SIG-M5 (cell line): ENCODE results near the gene HDDC2.

Experiments used
- DNase-seq: peaks from one replicate; lab custom pipeline; 2025; lab: John Stamatoyannopoulos, UW

HDDC2 gene

DNA sequence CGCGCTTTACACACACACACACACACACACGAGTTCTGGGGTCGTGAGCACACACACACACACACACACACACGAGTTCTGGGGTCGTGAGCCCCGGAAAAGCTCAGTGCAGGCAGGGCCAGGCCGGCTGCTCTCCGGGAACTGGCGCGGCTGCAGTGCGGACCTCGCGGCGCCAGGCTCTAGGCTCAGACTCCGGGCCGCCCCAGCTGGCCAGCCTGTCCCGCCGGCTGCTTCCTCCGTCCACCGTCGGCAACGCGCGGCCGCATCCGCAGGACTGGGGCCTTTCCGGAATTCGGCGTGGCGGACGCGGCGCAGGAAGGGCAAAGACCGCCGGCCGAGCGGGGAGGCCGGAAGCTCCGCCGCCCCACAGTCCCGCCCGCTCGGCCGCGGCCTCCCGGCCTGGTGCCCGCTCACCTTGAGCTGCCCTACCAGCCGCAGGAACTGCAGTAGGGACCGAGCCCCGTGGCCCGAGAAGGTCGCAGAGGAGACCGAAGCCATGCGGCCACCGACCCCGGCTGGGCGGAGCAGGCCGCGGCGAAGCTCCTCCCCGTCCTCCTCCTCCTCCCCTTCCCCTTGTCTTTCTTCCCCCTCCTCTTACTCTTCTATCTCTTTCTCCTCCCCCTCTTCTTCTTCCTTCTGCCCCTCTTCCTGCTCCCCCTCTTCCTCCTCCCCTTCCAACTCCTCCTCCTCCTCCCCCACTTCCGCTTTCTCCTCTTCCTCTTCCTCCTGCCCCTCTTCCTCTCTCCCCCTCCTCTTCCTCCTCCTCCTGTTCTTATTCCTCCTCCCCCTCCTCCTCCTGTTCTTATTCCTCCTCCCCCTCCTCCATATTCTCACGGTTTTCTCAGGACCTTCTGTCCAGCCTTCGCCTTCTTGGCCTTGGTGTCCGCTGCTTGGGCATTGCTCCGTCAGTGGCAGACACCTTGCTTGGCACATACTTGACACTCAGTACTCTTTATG is at the start of gene HDDC2:
TSS of gene HDDC2 (minus strand) at position 533 of the 957 bp plus-strand sequence. CDS start at position 498, 35 bp downstream.
- DNase-seq, result no peak

GRCh38 chr6:125346926-125347563 is 45.3 kb upstream of the HDDC2 start:
- DNase-seq, result peak; percentile 3

GRCh38 chr6:125346201-125346925 is 44.6 kb upstream of the HDDC2 start:
- no peak for DNase-seq

GRCh38 chr6:125341460-125341859 is 39.7 kb upstream of the HDDC2 start:
- no peak for DNase-seq

DNA sequence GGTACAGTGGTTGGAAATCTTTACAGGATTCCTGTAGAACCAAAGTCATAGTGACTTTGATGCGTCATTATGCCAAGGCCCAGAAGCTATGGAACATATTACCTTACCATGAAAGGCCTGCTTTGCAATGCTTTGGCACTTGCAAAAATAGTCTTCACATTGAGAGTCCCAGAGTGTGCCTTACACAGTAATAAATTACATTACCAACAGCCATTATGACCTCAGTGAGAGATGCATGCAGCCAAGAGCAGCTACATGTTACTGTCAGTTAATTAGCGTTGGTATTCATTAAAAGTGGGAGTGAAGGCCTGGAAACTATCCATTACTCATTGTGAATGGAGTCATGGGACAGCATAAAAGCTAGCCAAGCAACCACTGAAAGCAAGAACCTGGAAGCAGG is 39.2 kb upstream of the HDDC2 start:
- DNase-seq, result no peak

DNA sequence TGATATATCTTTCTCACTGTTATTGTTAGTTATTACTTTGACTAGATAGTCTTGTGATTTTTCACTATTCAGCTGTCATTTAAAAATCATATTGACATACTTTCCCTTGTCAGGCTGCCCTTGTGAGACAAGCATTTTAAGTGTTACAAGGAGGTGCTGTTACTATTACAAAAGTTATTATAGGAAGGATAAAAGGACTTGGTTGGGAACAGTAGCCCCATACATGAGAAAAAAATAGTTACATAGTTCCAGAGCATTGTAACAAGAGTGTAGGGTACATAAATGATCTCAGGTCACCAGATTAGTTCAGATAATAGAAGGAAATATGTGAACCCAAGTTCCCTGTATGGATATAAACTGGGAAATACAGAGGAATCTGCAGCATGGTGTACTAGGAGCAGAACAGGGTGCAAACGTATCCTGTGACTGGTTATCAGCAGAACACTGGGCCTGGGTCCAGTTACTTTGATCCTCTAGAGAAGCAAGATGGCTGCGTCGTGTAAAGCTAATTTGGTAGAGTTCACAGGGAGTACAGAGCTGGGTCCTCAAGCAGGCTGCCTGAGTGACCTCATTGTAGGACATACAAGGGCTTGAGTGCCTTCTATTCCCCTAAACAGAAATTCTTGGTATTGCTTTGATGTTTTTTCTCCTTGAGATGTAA is 38.5 kb upstream of the HDDC2 start:
- no peak for DNase-seq

DNA sequence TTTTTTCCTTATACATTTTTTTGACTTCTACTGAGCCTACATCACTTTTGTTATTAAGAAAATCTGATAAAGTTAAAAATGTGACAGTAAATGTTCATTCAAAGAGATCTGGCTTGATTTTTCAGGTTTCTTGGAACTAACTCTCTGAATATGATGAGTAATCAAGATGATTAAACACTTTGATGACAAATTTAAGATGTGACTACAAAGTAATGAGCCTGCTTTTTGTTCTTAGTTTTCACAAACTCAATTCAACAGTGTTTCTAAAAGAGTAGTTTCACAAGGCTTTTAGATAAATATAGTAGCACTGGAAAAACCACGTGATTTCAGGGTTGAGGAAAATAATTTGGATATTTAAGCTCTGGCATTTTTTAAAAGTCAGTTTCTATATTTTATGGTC is 37.9 kb upstream of the HDDC2 start:
- no peak for DNase-seq

- no peak for DNase-seq
Measured at GRCh38 chr6:125338381-125338780, 36.6 kb upstream of the HDDC2 start.

DNA sequence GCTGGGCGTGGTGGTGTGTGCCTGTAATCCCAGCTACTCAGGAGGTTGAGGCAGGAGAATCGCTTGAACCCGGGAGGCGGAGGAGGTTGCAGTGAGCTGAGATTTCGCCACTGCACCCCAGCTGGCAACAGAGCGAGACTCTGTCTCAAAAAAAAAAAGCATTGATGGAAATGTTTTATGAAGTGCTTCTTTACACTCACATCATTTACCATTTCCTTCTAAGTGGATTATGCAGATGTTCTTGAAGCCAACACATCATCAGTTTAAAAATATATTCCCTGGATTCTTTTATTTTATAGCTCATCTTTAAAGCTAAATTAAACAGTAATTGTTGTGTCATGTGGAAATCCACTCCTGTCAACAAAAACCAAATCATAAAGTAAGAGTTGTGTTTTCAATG is 35.9 kb upstream of the HDDC2 start:
- no peak for DNase-seq

GRCh38 chr6:125332664-125333063 is 30.9 kb upstream of the HDDC2 start:
- DNase-seq, result no peak

DNA sequence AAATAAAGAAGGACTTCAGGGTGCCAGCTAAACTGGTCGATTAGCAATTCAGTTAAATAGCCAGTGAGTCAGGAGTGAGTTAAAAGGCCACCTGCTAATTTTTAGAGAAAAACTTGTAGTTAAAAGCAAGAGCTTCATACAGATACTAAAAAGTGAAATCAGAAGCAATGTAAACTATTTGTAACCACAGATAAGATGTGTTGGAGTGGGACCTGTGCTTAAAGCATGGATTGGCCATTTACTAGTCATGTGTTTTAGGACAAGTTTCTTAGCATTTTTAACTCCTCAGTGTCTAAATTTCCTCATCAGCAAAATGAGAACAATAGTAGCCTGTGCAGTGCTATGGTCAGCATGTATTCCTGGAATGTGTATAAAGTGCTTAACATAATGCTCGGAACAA is 23.8 kb upstream of the HDDC2 start:
- DNase-seq, result no peak

DNA sequence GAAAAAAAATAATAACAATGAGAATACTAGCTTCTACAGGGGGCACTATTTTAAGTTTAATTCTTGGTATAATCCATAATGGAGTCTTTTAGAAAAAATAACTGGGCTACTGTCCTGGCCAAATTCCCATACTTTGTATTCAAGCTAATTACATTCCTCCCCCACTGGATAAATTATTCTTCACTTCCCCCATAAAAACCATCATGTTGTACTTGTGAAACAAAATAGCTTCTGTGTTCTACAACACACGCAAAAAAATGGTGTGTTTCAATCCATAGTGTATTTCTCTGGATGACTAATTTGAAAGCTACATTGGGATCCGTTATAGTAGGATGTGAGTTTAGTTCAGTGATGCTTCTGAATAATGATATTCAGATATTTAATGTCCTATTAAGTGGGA is 21.6 kb upstream of the HDDC2 start:
- DNase-seq, result no peak

DNA sequence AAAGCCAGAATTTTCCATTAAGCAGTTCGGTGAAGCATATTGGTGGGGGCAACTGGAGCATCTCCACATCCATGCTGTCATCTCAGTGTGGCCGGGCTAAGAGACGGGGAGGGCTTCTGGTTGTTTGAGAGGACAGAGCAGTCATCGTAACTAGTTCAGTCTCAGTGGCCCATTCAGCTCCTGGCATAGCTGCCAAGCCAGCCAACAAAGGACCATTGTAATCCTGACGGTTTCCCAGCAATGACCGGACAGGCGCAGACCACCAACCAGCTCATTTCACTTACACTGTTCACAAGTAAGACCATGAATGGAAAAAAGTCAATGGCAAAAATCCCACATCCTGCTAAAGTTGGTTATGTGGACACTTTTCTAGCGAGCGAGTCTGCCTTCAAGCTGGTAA is 14.9 kb upstream of the HDDC2 start:
- DNase-seq, result no peak

DNA sequence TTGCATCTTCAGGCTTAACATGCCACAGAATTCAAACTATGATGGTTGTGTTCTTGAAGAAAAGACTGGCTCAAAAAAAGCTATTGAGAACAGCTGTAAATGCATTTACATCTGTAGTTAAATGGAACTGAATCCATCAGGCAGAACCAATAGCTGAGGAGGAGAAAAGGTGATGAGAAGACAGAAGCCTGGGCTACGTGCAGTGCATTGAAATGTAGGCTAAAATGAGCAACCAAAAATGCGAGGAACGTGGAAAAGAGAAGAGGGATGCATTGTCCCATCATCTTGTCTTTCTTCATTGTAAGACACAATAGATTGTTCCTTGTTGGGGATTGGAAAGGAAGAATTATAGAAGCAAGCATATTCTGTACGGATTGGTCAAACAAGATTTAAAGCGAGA is 13.8 kb upstream of the HDDC2 start:
- no peak for DNase-seq

- DNase-seq, result no peak
Measured at GRCh38 chr6:125314009-125314581, 12.3 kb upstream of the HDDC2 start.

GRCh38 chr6:125312950-125313349 is 11.2 kb upstream of the HDDC2 start:
- DNase-seq, result no peak

DNA sequence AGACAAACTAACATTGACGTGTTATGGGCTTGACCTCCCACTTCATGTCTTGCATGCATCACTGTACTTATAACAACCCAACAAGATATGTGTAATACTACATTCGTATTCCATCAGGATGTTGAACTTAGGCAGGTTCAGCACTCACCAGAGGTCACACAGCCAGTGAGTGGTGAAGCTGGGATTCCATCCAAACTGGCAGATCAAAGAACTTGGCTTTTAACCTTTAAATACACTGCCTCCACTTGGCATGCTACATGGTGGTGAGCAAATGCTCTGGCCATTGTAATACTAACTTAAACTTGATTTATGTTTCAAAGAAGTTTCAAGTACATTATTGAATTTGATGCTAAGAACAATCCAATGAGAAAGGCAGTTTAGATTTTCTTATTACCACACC is 10.7 kb upstream of the HDDC2 start:
- no peak for DNase-seq

DNA sequence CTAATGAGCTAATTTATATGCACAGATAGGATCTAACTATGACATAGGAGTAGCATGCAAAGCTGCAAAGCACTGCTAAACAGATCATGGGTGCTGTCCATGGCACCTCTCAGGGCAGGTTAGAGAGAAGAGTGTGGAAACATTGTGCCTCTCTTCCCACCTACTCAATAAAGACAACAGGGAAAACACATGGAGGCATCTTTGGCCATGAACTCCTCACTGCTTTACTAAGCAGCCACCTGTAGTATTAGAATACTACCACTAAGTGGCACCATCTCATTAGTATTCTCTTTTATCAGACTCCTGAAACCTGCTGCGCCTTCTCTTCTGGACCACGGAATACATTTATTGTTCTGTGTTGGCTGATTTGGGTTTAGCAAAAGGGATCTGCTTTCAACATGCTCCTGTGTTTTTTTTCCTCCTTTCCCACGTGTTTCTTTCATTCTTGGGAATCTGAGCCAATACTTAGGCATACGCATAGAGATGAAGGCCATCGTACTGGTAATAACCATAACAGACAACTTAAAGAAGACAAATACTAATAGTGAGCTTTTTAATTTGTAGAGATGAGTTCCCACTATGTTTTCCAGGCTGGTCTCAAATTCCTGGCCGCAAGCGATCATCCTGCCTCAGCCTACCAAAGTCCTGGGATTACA is 9.4 kb upstream of the HDDC2 start:
- DNase-seq, result no peak

- DNase-seq, result no peak
Measured at GRCh38 chr6:125307964-125308615, 6.3 kb upstream of the HDDC2 start.

- DNase-seq, result no peak
Measured at GRCh38 chr6:125307150-125307838, 5.5 kb upstream of the HDDC2 start.
